Colonic mucosa (tissue), 4 donors: ENCODE measurements around the gene ATP1A4. TPM values are rescaled to one million over a fixed set of nuclear protein-coding genes. Genes with fewer than 3 reads are reported as not detected.

Experiments used
- DNase-seq: peaks from one replicate; pipeline ENCODE4 v3.0.0-alpha.2; 2020
- H3K27ac ChIP-seq: fragments of 200-600 bp; one replicate; pipeline ENCODE4 v1.8.0; 2021
- H3K27me3 ChIP-seq: fragments of 200-600 bp; one replicate; pipeline ENCODE4 v1.8.0; 2021
- H3K36me3 ChIP-seq: fragments of 200-600 bp; one replicate; pipeline ENCODE4 v1.8.0; 2021
- H3K4me1 ChIP-seq: fragments of 200-600 bp; one replicate; pipeline ENCODE4 v1.8.0; 2021; ENCODE audit warnings: mild to moderate bottlenecking
- H3K4me3 ChIP-seq: fragments of 200-600 bp; one replicate; pipeline ENCODE4 v1.8.0; 2021
- H3K9ac ChIP-seq, 2 donors: one replicate each; pipeline ENCODE4 v1.7.0; 2013; ENCODE audit warnings: control low read depth in 2 of 2, low read depth in 2 of 2, low read length in 2 of 2
- H3K9me3 ChIP-seq: fragments of 200-600 bp; one replicate; pipeline ENCODE4 v1.8.0; 2021
- intact Hi-C: fragments of 100-400 bp; cut with DNase I; formaldehyde crosslinking; loops from one replicate; pipeline ENCODE4 v1.14.1; 2022
- total RNA-seq, 2 donors: library from RNA; stranded (reverse); fragmentation: NEBNext Ultra II Directional in 1 of 2; extraction: Animal tissue kit (Norgen Biotek cat#: 25700) in 1 of 2; gene quantifications; one replicate each; pipeline ENCODE4 v1.2.1, GENCODE V29; 2021
- TF ChIP-seq, protein P1 (sequence below): fragments of 200-600 bp; IDR thresholded peaks from one replicate; pipeline ENCODE4 v1.8.0; 2022; ENCODE audit warnings: antibody characterized with exemption, mild to moderate bottlenecking
- donor health status: healthy.
- donor health status: DM: no; HTN: no; CAD: no.
- donor health status: DM: no; HTN: no; CAD: no.

ATP1A4 gene
- total RNA-seq, 2 donors from 2014 or later, result not detected

DNA sequence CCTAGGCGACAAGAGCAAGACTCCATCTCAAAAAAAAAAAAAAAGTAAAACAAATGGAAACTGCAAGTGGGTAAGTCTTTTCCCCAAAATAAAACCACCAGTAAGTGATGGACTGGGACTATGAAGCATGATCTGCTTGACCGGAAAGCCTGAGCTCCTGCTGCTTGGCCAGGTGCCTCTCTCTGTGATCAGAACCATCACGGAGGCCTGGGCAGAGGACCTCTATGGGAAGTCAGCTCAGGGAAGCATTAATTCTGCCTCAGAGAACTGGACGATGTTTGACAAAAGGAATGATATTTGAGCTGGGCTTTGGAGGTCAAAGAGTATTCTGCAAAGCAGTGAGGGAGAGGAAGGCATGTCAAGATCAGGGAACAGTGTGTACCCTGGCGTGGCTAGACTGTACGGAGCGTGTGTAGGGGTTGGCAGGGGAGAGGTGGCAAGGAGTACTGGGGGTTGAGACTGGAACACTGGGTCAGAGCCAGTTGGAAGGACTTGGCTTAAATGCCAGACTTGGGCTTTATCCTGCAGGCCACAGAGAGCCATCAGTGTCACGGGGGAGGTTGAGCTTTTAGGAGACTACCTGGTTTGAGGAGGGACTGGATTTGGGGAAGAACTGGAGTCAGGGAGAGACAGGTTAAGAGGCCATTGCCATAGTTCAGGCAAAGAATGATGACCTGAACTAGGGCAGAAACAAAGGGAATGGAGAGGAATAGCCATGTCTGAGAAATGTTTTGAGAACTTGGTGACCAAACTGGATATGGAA, 19.4 kb upstream of the ATP1A4 start:
- intact Hi-C loops, result no loop called here
- H3K27me3 ChIP-seq, result no peaks in the 10 kb centered on the region
- no peak overlapping the region for H3K4me3 ChIP-seq
- no peaks in the 10 kb centered on the region for H3K4me1 ChIP-seq
- TF ChIP-seq, protein P1, sequence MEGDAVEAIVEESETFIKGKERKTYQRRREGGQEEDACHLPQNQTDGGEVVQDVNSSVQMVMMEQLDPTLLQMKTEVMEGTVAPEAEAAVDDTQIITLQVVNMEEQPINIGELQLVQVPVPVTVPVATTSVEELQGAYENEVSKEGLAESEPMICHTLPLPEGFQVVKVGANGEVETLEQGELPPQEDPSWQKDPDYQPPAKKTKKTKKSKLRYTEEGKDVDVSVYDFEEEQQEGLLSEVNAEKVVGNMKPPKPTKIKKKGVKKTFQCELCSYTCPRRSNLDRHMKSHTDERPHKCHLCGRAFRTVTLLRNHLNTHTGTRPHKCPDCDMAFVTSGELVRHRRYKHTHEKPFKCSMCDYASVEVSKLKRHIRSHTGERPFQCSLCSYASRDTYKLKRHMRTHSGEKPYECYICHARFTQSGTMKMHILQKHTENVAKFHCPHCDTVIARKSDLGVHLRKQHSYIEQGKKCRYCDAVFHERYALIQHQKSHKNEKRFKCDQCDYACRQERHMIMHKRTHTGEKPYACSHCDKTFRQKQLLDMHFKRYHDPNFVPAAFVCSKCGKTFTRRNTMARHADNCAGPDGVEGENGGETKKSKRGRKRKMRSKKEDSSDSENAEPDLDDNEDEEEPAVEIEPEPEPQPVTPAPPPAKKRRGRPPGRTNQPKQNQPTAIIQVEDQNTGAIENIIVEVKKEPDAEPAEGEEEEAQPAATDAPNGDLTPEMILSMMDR, result no peak
- no peaks in the 10 kb centered on the region for H3K9me3 ChIP-seq
- no peaks in the 10 kb centered on the region for H3K36me3 ChIP-seq
- H3K9ac ChIP-seq, result no peak overlapping the region
- H3K27ac ChIP-seq, result no peak overlapping the region
- DNase-seq, result no peak

DNA sequence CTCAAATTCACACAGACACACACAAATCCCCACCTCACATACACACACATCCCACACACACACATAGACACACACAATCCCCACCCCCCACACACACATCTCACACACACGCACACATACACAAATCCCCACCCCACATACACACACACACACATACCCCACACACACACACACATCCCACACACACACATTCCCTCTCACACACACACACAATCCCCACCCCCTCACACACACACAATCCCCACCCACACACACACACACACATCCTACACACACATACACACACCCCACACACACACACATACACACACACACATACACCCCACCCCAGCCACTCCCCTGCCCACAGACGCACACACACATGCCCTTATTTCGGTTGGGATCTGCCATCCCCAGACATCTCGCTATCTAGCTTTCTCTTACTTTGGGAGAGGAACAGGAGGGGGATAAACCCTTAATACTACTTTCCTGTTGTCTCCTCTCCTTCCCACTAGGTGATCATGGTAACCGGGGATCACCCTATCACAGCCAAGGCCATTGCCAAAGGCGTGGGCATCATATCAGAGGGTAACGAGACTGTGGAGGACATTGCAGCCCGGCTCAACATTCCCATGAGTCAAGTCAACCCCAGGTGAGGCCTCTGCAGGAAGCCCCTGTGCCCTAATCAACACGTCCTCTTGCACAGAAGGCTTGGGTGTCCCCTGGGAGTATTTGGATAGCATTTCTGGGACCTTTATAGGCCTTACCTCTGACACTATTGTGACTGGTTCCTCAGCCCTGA, 17.2 kb upstream of the ATP1A4 start:
- no peaks in the 10 kb centered on the region for H3K36me3 ChIP-seq
- no peaks in the 10 kb centered on the region for H3K27me3 ChIP-seq
- no peak for DNase-seq
- H3K4me1 ChIP-seq, result no peaks in the 10 kb centered on the region
- H3K9ac ChIP-seq, result no peak overlapping the region
- TF ChIP-seq, protein P1, result no peak
- no peak overlapping the region for H3K4me3 ChIP-seq
- intact Hi-C loops, result no loop called here
- H3K27ac ChIP-seq, result no peak overlapping the region
- no peaks in the 10 kb centered on the region for H3K9me3 ChIP-seq

GRCh38 chr1:160134791-160135572, 16.4 kb upstream of the ATP1A4 start:
- intact Hi-C loops, result no loop called here
- Histone ChIP-seq H3K36me3 (no peaks in the 10 kb centered on the region), H3K27ac (no peak overlapping the region), H3K4me1 (no peaks in the 10 kb centered on the region), H3K9ac (no peak overlapping the region), H3K9me3 (no peaks in the 10 kb centered on the region), H3K4me3 (no peak overlapping the region), H3K27me3 (no peaks in the 10 kb centered on the region)
- TF ChIP-seq, protein P1, result no peak
- DNase-seq, result no peak

DNA sequence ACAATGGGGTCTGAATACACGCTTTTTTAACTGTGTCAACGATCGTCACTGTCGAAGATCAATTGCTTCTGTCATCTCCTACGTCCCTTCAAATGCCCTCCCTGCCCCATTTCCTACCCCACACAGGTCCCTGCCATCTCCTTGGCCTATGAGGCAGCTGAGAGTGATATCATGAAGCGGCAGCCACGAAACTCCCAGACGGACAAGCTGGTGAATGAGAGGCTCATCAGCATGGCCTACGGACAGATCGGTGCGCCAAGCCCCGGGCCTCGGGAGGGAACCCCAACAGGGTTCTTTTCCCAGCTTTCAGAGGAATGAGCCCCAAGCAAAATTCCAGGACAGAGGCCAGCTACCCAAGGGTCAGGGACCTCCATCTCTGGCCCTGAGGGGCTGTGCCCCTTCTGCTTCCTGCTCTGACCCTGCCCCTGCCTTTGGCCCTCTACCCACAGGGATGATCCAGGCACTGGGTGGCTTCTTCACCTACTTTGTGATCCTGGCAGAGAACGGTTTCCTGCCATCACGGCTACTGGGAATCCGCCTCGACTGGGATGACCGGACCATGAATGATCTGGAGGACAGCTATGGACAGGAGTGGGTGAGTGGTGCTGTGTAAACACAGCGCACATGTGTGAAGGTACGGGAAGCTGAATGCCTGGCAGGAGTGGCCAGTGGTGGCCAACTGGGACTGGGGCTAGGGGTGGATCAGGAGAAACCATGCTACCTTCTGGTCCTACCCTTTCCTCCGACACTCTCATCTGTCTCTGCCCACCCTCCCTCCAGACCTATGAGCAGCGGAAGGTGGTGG, 15.1 kb upstream of the ATP1A4 start:
- no peaks in the 10 kb centered on the region for H3K9me3 ChIP-seq
- no peaks in the 10 kb centered on the region for H3K4me1 ChIP-seq
- H3K27me3 ChIP-seq, result no peaks in the 10 kb centered on the region
- no peak overlapping the region for H3K9ac ChIP-seq
- no peak for DNase-seq
- TF ChIP-seq, protein P1, result no peak
- no peaks in the 10 kb centered on the region for H3K36me3 ChIP-seq
- H3K27ac ChIP-seq, result no peak overlapping the region
- no peak overlapping the region for H3K4me3 ChIP-seq
- intact Hi-C loops, result no loop called here

DNA sequence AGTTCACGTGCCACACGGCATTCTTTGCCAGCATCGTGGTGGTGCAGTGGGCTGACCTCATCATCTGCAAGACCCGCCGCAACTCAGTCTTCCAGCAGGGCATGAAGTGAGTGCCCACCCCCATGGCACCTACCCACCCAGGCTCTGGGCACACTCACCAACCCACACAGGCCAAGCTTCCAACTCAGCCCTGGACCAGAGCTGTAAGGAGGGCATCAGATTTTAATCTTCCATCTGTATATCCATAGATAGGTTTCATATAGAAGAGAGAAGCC, 14.5 kb upstream of the ATP1A4 start:
- no peaks in the 10 kb centered on the region for H3K4me1 ChIP-seq
- TF ChIP-seq, protein P1, result no peak
- H3K27me3 ChIP-seq, result no peaks in the 10 kb centered on the region
- H3K27ac ChIP-seq, result no peak overlapping the region
- DNase-seq, result no peak
- H3K9me3 ChIP-seq, result no peaks in the 10 kb centered on the region
- intact Hi-C loops, result no loop called here
- H3K4me3 ChIP-seq, result no peak overlapping the region
- no peak overlapping the region for H3K9ac ChIP-seq
- no peaks in the 10 kb centered on the region for H3K36me3 ChIP-seq
